Thoracic aorta (tissue), 2 donors: ENCODE results near the gene CFDP1. TPM values are rescaled to one million over a fixed set of nuclear protein-coding genes. Genes with fewer than 3 reads are reported as not detected.

Experiments
- ATAC-seq: fragments of 150-250 bp; one replicate; pipeline ENCODE4 v1.8.0; 2017; ENCODE audit warnings: low read depth; ENCODE audit not compliant: insufficient number of reproducible peaks, low FRiP score
- DNase-seq: peaks from one replicate; pipeline ENCODE4 v3.0.0-alpha.2; 2020; ENCODE audit warnings: low spot score
- H3K27ac ChIP-seq, 2 donors: fragments of 200-600 bp; sonication (generic); 1 replicate in 1 of 2; 2 replicates in 1 of 2; pipeline ENCODE4 v1.5.1; 2016; ENCODE audit warnings: mild to moderate bottlenecking in 2 of 2, moderate library complexity in 2 of 2
- H3K27me3 ChIP-seq: fragments of 200-600 bp; sonication (generic); replicated peaks from 2 replicates; pipeline ENCODE4 v1.6.0; 2016; ENCODE audit warnings: mild to moderate bottlenecking; ENCODE audit not compliant: insufficient read depth
- H3K36me3 ChIP-seq: fragments of 200-600 bp; sonication (generic); one replicate; pipeline ENCODE4 v1.5.1; 2016
- H3K4me1 ChIP-seq, 2 donors: fragments of 200-600 bp; sonication (generic); 1 replicate in 1 of 2; 2 replicates in 1 of 2; pipeline versions ENCODE4 v1.5.1 to v1.6.0; 2016; ENCODE audit warnings: low read depth in 2 of 2, mild to moderate bottlenecking in 1 of 2; ENCODE audit not compliant: control insufficient read depth in 1 of 2
- H3K4me3 ChIP-seq: fragments of 200-600 bp; sonication (generic); 2 replicates; pipeline ENCODE4 v1.5.1; 2016; ENCODE audit warnings: mild to moderate bottlenecking
- H3K9me3 ChIP-seq: fragments of 200-600 bp; sonication (generic); 2 replicates; pipeline ENCODE4 v1.5.1; 2016
- CTCF ChIP-seq: fragments of 200-600 bp; sonication (generic); IDR thresholded peaks from one replicate; pipeline ENCODE4 v1.5.1; 2019; ENCODE audit warnings: antibody characterized with exemption
- total RNA-seq, 2 donors: library from RNA; depleted of rRNA; stranded (reverse); fragments of >200 nt; gene quantifications; one replicate each; pipeline versions ENCODE4 v1.1.0 to v1.2.3, GENCODE V29; 2016

The CFDP1 gene
- total RNA-seq, 2 donors from 2014 or later, result 31.1 to 84.7 TPM

GRCh38 chr16:75312875-75313274, 120.4 kb downstream of the CFDP1 start:
- ATAC-seq, result no peak
- Histone ChIP-seq H3K27me3 (no peaks in the 10 kb centered on the region), H3K36me3 (no peaks in the 10 kb centered on the region), H3K4me3 (no peak overlapping the region), H3K9me3 (no peaks in the 10 kb centered on the region), H3K4me1 (peaks cover 16 to 30% of the 10 kb centered on the region in 2 donors), H3K27ac (peak overlapping the region; percentile 67 to 73)
- no peak for TF ChIP-seq CTCF
- DNase-seq, result no peak

- H3K36me3 ChIP-seq, result no peaks in the 10 kb centered on the region
- H3K27ac ChIP-seq, result peak overlapping the region; percentile 67 to 73
- no peaks in the 10 kb centered on the region for H3K9me3 ChIP-seq
- no peak for TF ChIP-seq CTCF
- no peak overlapping the region for H3K4me3 ChIP-seq
- H3K27me3 ChIP-seq, result no peaks in the 10 kb centered on the region
- ATAC-seq (no peak), DNase-seq (no peak)
- peaks cover 16 to 35% of the 10 kb centered on the region in 2 donors for H3K4me1 ChIP-seq
Observed at GRCh38 chr16:75311383-75311938, 121.8 kb downstream of the CFDP1 start.

DNA sequence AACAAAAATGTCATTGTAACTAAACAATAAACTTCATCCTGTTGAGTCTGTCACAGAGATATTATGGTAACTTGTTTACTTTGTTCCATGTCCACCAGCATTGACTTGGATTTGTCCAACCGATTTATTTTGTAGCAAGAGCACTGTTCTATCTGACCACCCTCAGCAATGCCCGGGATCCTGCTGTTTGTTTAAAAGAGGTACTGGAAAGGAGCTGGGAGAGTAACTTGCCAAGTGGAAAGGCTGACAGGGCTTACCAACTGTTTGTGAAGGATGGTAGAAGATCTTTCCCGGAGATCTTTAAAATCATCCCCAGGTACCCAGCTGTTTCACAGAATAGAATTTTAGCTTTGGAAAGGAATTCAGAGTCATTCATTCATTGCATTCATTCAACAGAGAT, 122.8 kb downstream of the CFDP1 start:
- Histone ChIP-seq H3K27me3 (no peaks in the 10 kb centered on the region), H3K36me3 (no peaks in the 10 kb centered on the region), H3K4me3 (no peak overlapping the region), H3K27ac (peak overlapping the region; percentile 67 to 73), H3K9me3 (no peaks in the 10 kb centered on the region), H3K4me1 (peaks cover 16 to 45% of the 10 kb centered on the region in 2 donors)
- DNase-seq (no peak), ATAC-seq (no peak)
- TF ChIP-seq CTCF, result no peak

GRCh38 chr16:75309899-75310430, 123.3 kb downstream of the CFDP1 start:
- DNase-seq (no peak), ATAC-seq (no peak)
- H3K27ac ChIP-seq, result no peak overlapping the region
- H3K27me3 ChIP-seq, result no peaks in the 10 kb centered on the region
- H3K4me1 ChIP-seq, result peaks cover 17 to 50% of the 10 kb centered on the region in 2 donors
- H3K36me3 ChIP-seq, result no peaks in the 10 kb centered on the region
- H3K9me3 ChIP-seq, result no peaks in the 10 kb centered on the region
- H3K4me3 ChIP-seq, result no peak overlapping the region
- no peak for TF ChIP-seq CTCF

DNA sequence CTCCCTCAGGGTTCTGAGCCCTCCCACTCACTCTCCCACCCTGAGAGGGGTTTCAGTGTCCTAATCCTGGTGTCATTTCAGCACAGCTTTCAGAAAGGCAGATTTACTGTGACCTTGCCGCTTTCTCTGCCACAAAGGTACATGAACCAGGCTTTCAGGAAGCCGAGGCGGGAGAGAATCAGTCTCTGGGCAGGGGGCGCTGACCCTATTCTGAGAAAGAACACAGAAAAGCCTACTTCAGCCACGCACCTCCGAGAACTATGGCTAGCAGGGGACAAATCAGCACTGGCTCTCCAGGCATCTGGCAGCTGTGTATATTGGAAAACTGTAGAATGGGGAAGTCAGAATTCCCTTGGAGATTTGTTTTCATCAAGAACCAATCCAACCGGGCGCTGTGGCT, 124.1 kb downstream of the CFDP1 start:
- Histone ChIP-seq H3K9me3 (no peaks in the 10 kb centered on the region), H3K27ac (no peak overlapping the region), H3K27me3 (no peaks in the 10 kb centered on the region), H3K36me3 (no peaks in the 10 kb centered on the region), H3K4me3 (no peak overlapping the region), H3K4me1 (peaks cover 24 to 59% of the 10 kb centered on the region in 2 donors)
- TF ChIP-seq CTCF, result no peak
- DNase-seq, result no peak
- ATAC-seq, result no peak
